CD14-positive monocyte (primary cell): ENCODE data around the gene AHI1. TPM values are rescaled to one million over a fixed set of nuclear protein-coding genes. Genes with fewer than 3 reads are reported as not detected.

Source experiments
- DNase-seq, 3 donors: peaks; one replicate each; pipeline ENCODE4 v3.0.0-alpha.2; 2011 to 2022
- H2AFZ ChIP-seq: 2 replicates; pipeline ENCODE4 v1.6.0; 2012; ENCODE audit warnings: mild to moderate bottlenecking, low read depth, low read length, inconsistent platforms; ENCODE audit not compliant: insufficient read depth, poor library complexity, severe bottlenecking
- H3K27ac ChIP-seq, 2 donors: 1 replicate in 1 of 2; 2 replicates in 1 of 2; pipeline ENCODE4 v1.5.1; 2012 to 2013; ENCODE audit warnings: low read length in 2 of 2, control low read depth in 1 of 2, inconsistent platforms in 1 of 2, low read depth in 1 of 2, mild to moderate bottlenecking in 1 of 2
- H3K27me3 ChIP-seq, 2 donors: one replicate each; pipeline versions ENCODE4 v1.6.0 to v1.6.1; 2011 to 2013; ENCODE audit warnings: low read length in 2 of 2; ENCODE audit not compliant: control insufficient read depth in 2 of 2, insufficient read depth in 2 of 2
- H3K36me3 ChIP-seq, 2 donors: replicated peaks in 1 of 2; 1 replicate in 1 of 2; 2 replicates in 1 of 2; pipeline versions ENCODE4 v1.5.1 to v1.6.1; 2012 to 2013; ENCODE audit warnings: low read length in 2 of 2, control low read depth in 1 of 2, inconsistent platforms in 1 of 2, mild to moderate bottlenecking in 1 of 2; ENCODE audit not compliant: insufficient read depth in 2 of 2, control insufficient read depth in 1 of 2
- H3K4me1 ChIP-seq, 2 donors: 1 replicate in 1 of 2; 2 replicates in 1 of 2; pipeline versions ENCODE4 v1.5.1 to v1.6.1; 2012 to 2013; ENCODE audit warnings: low read length in 2 of 2, control low read depth in 1 of 2, inconsistent platforms in 1 of 2, mild to moderate bottlenecking in 1 of 2, moderate library complexity in 1 of 2; ENCODE audit not compliant: insufficient read depth in 2 of 2, control insufficient read depth in 1 of 2
- H3K4me2 ChIP-seq: replicated peaks from 2 replicates; pipeline ENCODE3; 2012; ENCODE audit warnings: low read length, moderate library complexity, mild to moderate bottlenecking; ENCODE audit not compliant: poor library complexity, severe bottlenecking; ENCODE audit errors: extremely low read depth
- H3K4me3 ChIP-seq, 3 experiments: fragments of 200-600 bp in 1 of 3; sonication (generic) in 1 of 3; replicated peaks in 1 of 3; 1 replicate in 2 of 3; 2 replicates in 1 of 3; pipeline ENCODE4 v1.5.1; 2011 to 2013; ENCODE audit warnings: low read length in 3 of 3, mild to moderate bottlenecking in 3 of 3, control low read depth in 2 of 3, low read depth in 2 of 3, inconsistent platforms in 1 of 3, moderate library complexity in 1 of 3
- H3K79me2 ChIP-seq: 2 replicates; pipeline ENCODE4 v1.6.0; 2012; ENCODE audit warnings: mild to moderate bottlenecking, control low read depth, inconsistent platforms, low read length, moderate library complexity; ENCODE audit not compliant: insufficient read depth
- H3K9ac ChIP-seq: 2 replicates; pipeline ENCODE4 v1.6.0; 2017; ENCODE audit warnings: low read length, mild to moderate bottlenecking; ENCODE audit not compliant: insufficient read depth, poor library complexity, severe bottlenecking
- H3K9me3 ChIP-seq, 2 donors: replicated peaks in 1 of 2; 1 replicate in 1 of 2; 2 replicates in 1 of 2; pipeline versions ENCODE4 v1.5.1 to v1.6.1; 2012 to 2013; ENCODE audit warnings: low read length in 2 of 2, control low read depth in 1 of 2; ENCODE audit not compliant: control insufficient read depth in 1 of 2, insufficient read depth in 1 of 2
- H4K20me1 ChIP-seq: 2 replicates; pipeline ENCODE4 v1.6.0; 2012; ENCODE audit warnings: mild to moderate bottlenecking, low read length, control low read depth, moderate library complexity; ENCODE audit not compliant: insufficient read depth
- H3K27ac Mint-ChIP-seq, 7 donors: one replicate each; pipeline ENCODE4 v1.8.0; 2020; ENCODE audit warnings: mild to moderate bottlenecking in 7 of 7, mixed read lengths in 7 of 7, moderate library complexity in 6 of 7, inconsistent platforms in 2 of 7
- H3K27me3 Mint-ChIP-seq, 3 donors: one replicate each; pipeline ENCODE4 v1.8.0; 2021 to 2022; ENCODE audit warnings: low read depth in 3 of 3, mild to moderate bottlenecking in 3 of 3, mixed read lengths in 3 of 3, moderate library complexity in 3 of 3, inconsistent platforms in 1 of 3
- H3K36me3 Mint-ChIP-seq, 2 donors: one replicate each; pipeline ENCODE4 v1.8.0; 2020; ENCODE audit warnings: mixed read lengths in 2 of 2, inconsistent platforms in 1 of 2, mild to moderate bottlenecking in 1 of 2
- H3K4me1 Mint-ChIP-seq: one replicate; pipeline ENCODE4 v1.8.0; 2020; ENCODE audit warnings: mild to moderate bottlenecking, mixed read lengths
- H3K4me3 Mint-ChIP-seq, 2 donors: one replicate each; pipeline ENCODE4 v1.8.0; 2020; ENCODE audit warnings: mild to moderate bottlenecking in 2 of 2, mixed read lengths in 2 of 2, moderate library complexity in 1 of 2
- H3K9me3 Mint-ChIP-seq, 7 donors: one replicate each; pipeline ENCODE4 v1.8.0; 2020 to 2022; ENCODE audit warnings: mixed read lengths in 7 of 7, mild to moderate bottlenecking in 6 of 7, moderate library complexity in 6 of 7, inconsistent platforms in 2 of 7
- WGBS: methylation state at CpG from one replicate; pipeline ENCODE4 v1.1.5; 2013; ENCODE audit warnings: missing lambda C conversion rate; ENCODE audit not compliant: insufficient coverage; 5-methylcytosine and 5-hydroxymethylcytosine counted together
- intact Hi-C, 2 donors: fragments of 100-400 bp; cut with micrococcal nuclease; formaldehyde crosslinking; loops; one replicate each; pipeline versions ENCODE4 v1.15.0 to v1.15.1; 2023
- polyA plus RNA-seq, 3 donors: library from polyadenylated mRNA; depleted of rRNA in 1 of 3; unstranded in 2 of 3; stranded (reverse) in 1 of 3; fragments of 300-500 nt in 2 of 3; fragments of >200 nt in 1 of 3; fragmentation: Illumina TruSeq in 2 of 3; gene quantifications; 1 replicate in 2 of 3; 2 replicates in 1 of 3; pipeline ENCODE4 v1.2.3, GENCODE V29; 2012 to 2021
- TF ChIP-seq, protein P1 (sequence below): fragments of 200-600 bp; IDR thresholded peaks from one replicate; pipeline ENCODE4 v1.8.0; 2022; ENCODE audit warnings: antibody characterized with exemption, mild to moderate bottlenecking

Gene AHI1
- polyA plus RNA-seq, 3 donors: 0.91 to 2.8 (median 1.4) TPM

DNA sequence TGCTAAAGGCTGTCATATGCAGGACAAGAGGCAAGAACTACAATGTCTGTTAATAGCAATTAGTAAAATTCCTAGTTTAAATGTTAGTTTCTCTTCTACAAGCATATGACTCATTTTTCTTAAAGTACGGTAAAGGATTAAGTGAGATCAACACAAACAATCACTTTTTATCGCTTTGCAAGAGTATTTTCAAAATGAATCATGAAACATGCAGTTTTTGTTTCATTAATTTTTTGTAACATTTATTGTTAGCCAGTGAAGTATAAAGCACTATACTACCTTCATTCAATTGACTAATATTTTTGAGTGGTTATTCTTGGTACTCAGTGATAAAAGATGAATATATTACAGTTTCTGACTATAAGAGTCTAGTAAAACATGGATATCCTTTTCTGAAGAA is 138.6 kb downstream of the AHI1 start:
- no peaks in the 10 kb centered on the region for H3K27me3 Mint-ChIP-seq
- DNase-seq: no peak
- Histone ChIP-seq H4K20me1 (no peaks in the 10 kb centered on the region), H3K4me3 (no peak overlapping the region), H2AFZ (no peak overlapping the region), H3K36me3 (no peaks in the 10 kb centered on the region), H3K27ac (no peak overlapping the region), H3K4me2 (no peak overlapping the region), H3K27me3 (no peaks in the 10 kb centered on the region), H3K4me1 (no peaks in the 10 kb centered on the region), H3K9ac (no peak overlapping the region), H3K79me2 (no peaks in the 10 kb centered on the region), H3K9me3 (peaks cover 0 to 5% of the 10 kb centered on the region in 2 donors)
- H3K36me3 Mint-ChIP-seq: no peaks in the 10 kb centered on the region
- H3K4me3 Mint-ChIP-seq: no peak overlapping the region
- H3K27ac Mint-ChIP-seq: no peak overlapping the region
- intact Hi-C loops: no loop called here
- TF ChIP-seq, protein P1, sequence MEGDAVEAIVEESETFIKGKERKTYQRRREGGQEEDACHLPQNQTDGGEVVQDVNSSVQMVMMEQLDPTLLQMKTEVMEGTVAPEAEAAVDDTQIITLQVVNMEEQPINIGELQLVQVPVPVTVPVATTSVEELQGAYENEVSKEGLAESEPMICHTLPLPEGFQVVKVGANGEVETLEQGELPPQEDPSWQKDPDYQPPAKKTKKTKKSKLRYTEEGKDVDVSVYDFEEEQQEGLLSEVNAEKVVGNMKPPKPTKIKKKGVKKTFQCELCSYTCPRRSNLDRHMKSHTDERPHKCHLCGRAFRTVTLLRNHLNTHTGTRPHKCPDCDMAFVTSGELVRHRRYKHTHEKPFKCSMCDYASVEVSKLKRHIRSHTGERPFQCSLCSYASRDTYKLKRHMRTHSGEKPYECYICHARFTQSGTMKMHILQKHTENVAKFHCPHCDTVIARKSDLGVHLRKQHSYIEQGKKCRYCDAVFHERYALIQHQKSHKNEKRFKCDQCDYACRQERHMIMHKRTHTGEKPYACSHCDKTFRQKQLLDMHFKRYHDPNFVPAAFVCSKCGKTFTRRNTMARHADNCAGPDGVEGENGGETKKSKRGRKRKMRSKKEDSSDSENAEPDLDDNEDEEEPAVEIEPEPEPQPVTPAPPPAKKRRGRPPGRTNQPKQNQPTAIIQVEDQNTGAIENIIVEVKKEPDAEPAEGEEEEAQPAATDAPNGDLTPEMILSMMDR: no peak
- peaks cover 0 to 6% (median 3%) of the 10 kb centered on the region in 7 donors for H3K9me3 Mint-ChIP-seq
- WGBS: no CpG with 5 or more reads among the region's 2 CpGs
- peaks cover 7% of the 10 kb centered on the region for H3K4me1 Mint-ChIP-seq

DNA sequence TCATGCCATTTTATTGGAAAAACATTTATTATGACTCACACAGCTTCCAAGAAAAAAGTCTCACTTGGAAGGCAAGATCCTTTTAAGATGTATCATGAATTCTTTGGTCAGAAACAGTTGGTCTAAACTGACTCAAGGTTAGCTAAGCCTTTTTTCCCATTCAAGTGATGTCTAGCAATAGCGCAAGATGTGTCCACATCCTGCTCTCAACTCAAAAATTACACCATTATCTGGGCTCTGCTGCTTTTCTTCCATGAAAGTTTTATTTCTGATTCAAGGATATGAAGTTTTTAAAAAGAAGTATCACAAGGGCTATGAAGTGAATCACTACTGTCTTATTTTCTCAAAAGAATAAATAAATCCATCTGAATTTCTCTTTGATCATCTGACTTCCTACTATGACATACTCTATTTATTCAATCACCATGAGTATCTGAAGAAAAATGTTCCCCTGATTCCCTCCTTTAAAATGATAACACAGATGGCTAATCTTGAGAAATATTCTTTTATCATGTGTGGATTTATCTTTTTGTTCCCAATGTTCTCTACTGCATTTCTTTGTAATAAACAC is 139.2 kb downstream of the AHI1 start:
- no peak overlapping the region for H3K27ac ChIP-seq
- Mint-ChIP-seq H3K27me3 (no peaks in the 10 kb centered on the region), H3K27ac (no peak overlapping the region), H3K4me1 (peaks cover 7% of the 10 kb centered on the region), H3K36me3 (no peaks in the 10 kb centered on the region), H3K4me3 (no peak overlapping the region), H3K9me3 (peaks cover 0 to 5% (median 2%) of the 10 kb centered on the region in 7 donors)
- WGBS: no CpG with 5 or more reads among the region's 1 CpG
- H3K4me1 ChIP-seq: no peaks in the 10 kb centered on the region
- no peak for DNase-seq
- H3K36me3 ChIP-seq: no peaks in the 10 kb centered on the region
- TF ChIP-seq, protein P1: no peak
- no peak overlapping the region for H3K4me3 ChIP-seq
- H3K9ac ChIP-seq: no peak overlapping the region
- no peaks in the 10 kb centered on the region for H4K20me1 ChIP-seq
- intact Hi-C loops: no loop called here
- no peak overlapping the region for H2AFZ ChIP-seq
- no peaks in the 10 kb centered on the region for H3K79me2 ChIP-seq
- H3K4me2 ChIP-seq: no peak overlapping the region
- no peaks in the 10 kb centered on the region for H3K27me3 ChIP-seq
- H3K9me3 ChIP-seq: peaks cover 0 to 5% of the 10 kb centered on the region in 2 donors
